Measurements from ENCODE around the gene MEI1. TPM values are rescaled to one million over a fixed set of nuclear protein-coding genes. Genes with fewer than 3 reads are reported as not detected.

The MEI1 gene
- total RNA-seq, 3 donors from 2014 or later: 1.3 to 12.1 (median 4.3) TPM

GRCh38 chr22:41776381-41776780 is 77.1 kb downstream of the MEI1 start:
- no peak overlapping the region for H3K27ac ChIP-seq
- no peak overlapping the region for H3K4me3 ChIP-seq
- no peaks in the 10 kb centered on the region for H3K27me3 ChIP-seq
- DNase-seq (ENCODE audit: low spot score in 2 of 2): no peak
- no peaks in the 10 kb centered on the region for H3K4me1 ChIP-seq
- H3K36me3 ChIP-seq: no peaks in the 10 kb centered on the region
- intact Hi-C loops (cut with DNase I; ENCODE audit: low total_unique reads): no loop called here
- TF ChIP-seq POLR2AphosphoS5 (IDR thresholded peaks at IDR 0.05): no peak
- TF ChIP-seq POLR2A (IDR thresholded peaks at IDR 0.05): no peak
- no peak for TF ChIP-seq CTCF (IDR thresholded peaks at IDR 0.05)
- H3K9me3 ChIP-seq: no peaks in the 10 kb centered on the region

GRCh38 chr22:41777749-41778425 is 78.6 kb downstream of the MEI1 start:
- no peak for TF ChIP-seq POLR2A (IDR thresholded peaks at IDR 0.05)
- no peak for TF ChIP-seq POLR2AphosphoS5 (IDR thresholded peaks at IDR 0.05)
- no peak for TF ChIP-seq CTCF (IDR thresholded peaks at IDR 0.05)
- H3K9me3 ChIP-seq: no peaks in the 10 kb centered on the region
- no peaks in the 10 kb centered on the region for H3K4me1 ChIP-seq
- DNase-seq (ENCODE audit: low spot score in 2 of 2): no peak
- intact Hi-C loops (cut with DNase I; ENCODE audit: low total_unique reads): no loop called here
- H3K27ac ChIP-seq: no peak overlapping the region
- no peaks in the 10 kb centered on the region for H3K27me3 ChIP-seq
- no peak overlapping the region for H3K4me3 ChIP-seq
- H3K36me3 ChIP-seq: no peaks in the 10 kb centered on the region

- Histone ChIP-seq H3K4me3 (no peak overlapping the region), H3K36me3 (no peaks in the 10 kb centered on the region), H3K9me3 (no peaks in the 10 kb centered on the region), H3K27ac (no peak overlapping the region), H3K4me1 (no peaks in the 10 kb centered on the region), H3K27me3 (no peaks in the 10 kb centered on the region)
- intact Hi-C loops (cut with DNase I; ENCODE audit: low total_unique reads): no loop called here
- no peak for TF ChIP-seq CTCF (IDR thresholded peaks at IDR 0.05)
- TF ChIP-seq POLR2AphosphoS5 (IDR thresholded peaks at IDR 0.05): no peak
- TF ChIP-seq POLR2A (IDR thresholded peaks at IDR 0.05): no peak
- DNase-seq (ENCODE audit: low spot score in 2 of 2): no peak
Measured at GRCh38 chr22:41779929-41780505, 80.7 kb downstream of the MEI1 start.

GRCh38 chr22:41780746-41781505 is 81.6 kb downstream of the MEI1 start:
- H3K4me3 ChIP-seq: peak overlapping the region in 1 of 3 donors; percentile 37
- H3K27ac ChIP-seq: peak overlapping the region in 1 of 2 donors; percentile 43
- DNase-seq (ENCODE audit: low spot score in 2 of 2): peak in 1 of 2 donors; percentile 27

More at GRCh38 chr22:41780746-41781505, 81.6 kb downstream of the MEI1 start:
- intact Hi-C loops (cut with DNase I; ENCODE audit: low total_unique reads): no loop called here
- Histone ChIP-seq H3K27me3 (no peaks in the 10 kb centered on the region), H3K36me3 (no peaks in the 10 kb centered on the region), H3K4me1 (no peaks in the 10 kb centered on the region), H3K9me3 (no peaks in the 10 kb centered on the region)
- TF ChIP-seq CTCF (IDR thresholded peaks at IDR 0.05): no peak
- no peak for TF ChIP-seq POLR2AphosphoS5 (IDR thresholded peaks at IDR 0.05)
- no peak for TF ChIP-seq POLR2A (IDR thresholded peaks at IDR 0.05)
